MM.1S (cell line): ENCODE measurements around the gene EIF2D.

ENCODE experiments used
- CTCF ChIP-seq: fragments of 300-600 bp; sonication (generic); IDR thresholded peaks from 2 replicates; pipeline ENCODE4 v1.5.1; 2016; ENCODE audit warnings: antibody characterized with exemption, low read length, mixed read lengths
- EZH2 ChIP-seq: fragments of 300-600 bp; sonication (generic); optimal IDR thresholded peaks from 2 replicates; pipeline ENCODE3; 2017; ENCODE audit warnings: low read depth, mild to moderate bottlenecking, antibody characterized with exemption, low read length, mixed read lengths
- EZH2phosphoT487 ChIP-seq: fragments of 300-600 bp; sonication (generic); IDR thresholded peaks from 2 replicates; pipeline ENCODE4 v1.6.1; 2018; ENCODE audit warnings: antibody characterized with exemption, low read length

DNA sequence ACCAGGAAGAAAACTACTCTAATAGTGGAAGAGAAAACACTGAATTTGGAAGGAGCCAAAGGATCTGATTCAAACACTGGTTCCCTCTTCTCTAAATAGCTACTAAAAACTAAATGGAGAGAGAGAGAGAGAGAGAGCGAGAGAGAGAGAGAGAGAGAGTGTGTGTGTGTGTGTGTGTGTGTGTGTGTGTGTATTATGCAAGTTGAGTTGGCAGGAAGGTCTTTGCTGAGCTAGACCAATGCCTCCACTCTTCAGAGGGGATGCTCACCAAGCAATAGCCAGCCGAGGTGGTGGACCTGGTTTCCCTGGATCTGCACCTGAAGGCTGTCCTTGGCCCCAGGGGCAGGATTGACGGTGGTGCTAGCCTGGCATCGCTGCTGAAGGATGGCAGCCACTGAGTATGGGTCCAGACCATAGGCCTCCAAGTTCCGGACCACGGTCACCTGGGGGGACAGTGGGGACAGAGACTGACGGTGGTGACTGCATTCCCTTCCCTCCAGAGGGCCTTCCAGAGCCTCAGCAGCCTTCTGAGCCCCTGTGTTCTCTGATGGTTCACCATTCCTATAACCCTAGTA is 18.8 kb downstream of the EIF2D start:
- TF ChIP-seq CTCF = no peak
- no peak for TF ChIP-seq EZH2
- no peak for TF ChIP-seq EZH2phosphoT487
